HG03378 (cell line): Measurements from ENCODE around the gene MT1H.
"Not testable (repeated sequence)": the region's sequence is repeated elsewhere in the genome, so short reads cannot be mapped to it uniquely, and the experiment has no call there.

Source experiments
- ATAC-seq: cut with Tn5 transposase; IDR thresholded peaks from one replicate; pipeline ENCODE4 v1.9.1; 2021; ENCODE audit warnings: mild to moderate bottlenecking, moderate library complexity; ENCODE audit not compliant: unreplicated experiment

Gene MT1H

GRCh38 chr16:56713794-56714193 lies 44.2 kb downstream of the MT1H start:
- no peak for ATAC-seq

GRCh38 chr16:56715126-56715525 lies 45.5 kb downstream of the MT1H start:
- no peak for ATAC-seq

- no peak for ATAC-seq
Observed at GRCh38 chr16:56716761-56717160, 47.1 kb downstream of the MT1H start.

GRCh38 chr16:56717532-56717931 lies 47.9 kb downstream of the MT1H start:
- ATAC-seq, result not testable (repeated sequence)
